Loucy (cell line): ENCODE measurements around the gene CCNI.

Experiments
- H2AFZ ChIP-seq: fragments of 200-600 bp; sonication (generic); 2 replicates; pipeline ENCODE4 v1.6.0; 2016; ENCODE audit warnings: antibody characterized with exemption, mild to moderate bottlenecking, low read length, moderate library complexity
- H3F3A ChIP-seq: fragments of 200-600 bp; 2 replicates; pipeline ENCODE4 v1.6.0; 2016; ENCODE audit warnings: antibody characterized with exemption, low read depth, mild to moderate bottlenecking
- H3K27me3 ChIP-seq: fragments of 200-600 bp; sonication (generic); 2 replicates; pipeline ENCODE4 v1.6.1; 2014; ENCODE audit warnings: low read length, mild to moderate bottlenecking; ENCODE audit not compliant: insufficient read depth, poor library complexity, severe bottlenecking
- H3K36me3 ChIP-seq: fragments of 200-600 bp; sonication (generic); 2 replicates; pipeline ENCODE4 v1.6.1; 2016; ENCODE audit warnings: low read length; ENCODE audit not compliant: insufficient read depth
- H3K4me1 ChIP-seq: fragments of 200-600 bp; sonication (generic); 2 replicates; pipeline ENCODE4 v1.5.1; 2014; ENCODE audit warnings: low read length, mild to moderate bottlenecking; ENCODE audit not compliant: insufficient read depth, poor library complexity, severe bottlenecking
- H3K4me2 ChIP-seq: fragments of 200-600 bp; sonication (generic); 2 replicates; pipeline ENCODE4 v1.6.0; 2014; ENCODE audit warnings: antibody characterized with exemption, low read length, low read depth, mild to moderate bottlenecking; ENCODE audit not compliant: poor library complexity, severe bottlenecking
- H3K4me3 ChIP-seq: fragments of 200-600 bp; sonication (generic); 2 replicates; pipeline ENCODE4 v1.5.1; 2014; ENCODE audit warnings: low read length, mild to moderate bottlenecking, mixed read lengths; ENCODE audit not compliant: poor library complexity, severe bottlenecking
- H3K79me2 ChIP-seq: fragments of 200-600 bp; sonication (generic); 2 replicates; pipeline ENCODE4 v1.6.1; 2014; ENCODE audit warnings: low read length; ENCODE audit not compliant: insufficient read depth
- H3K9ac ChIP-seq: fragments of 200-600 bp; sonication (generic); 2 replicates; pipeline ENCODE4 v1.6.0; 2014; ENCODE audit warnings: mild to moderate bottlenecking, low read depth, low read length, moderate library complexity; ENCODE audit not compliant: poor library complexity, severe bottlenecking
- H3K9me2 ChIP-seq: fragments of 200-600 bp; sonication (generic); replicated peaks from 2 replicates; pipeline ENCODE4 v1.6.1; 2016; ENCODE audit warnings: low read depth, low read length, mixed read lengths
- H3K9me3 ChIP-seq: fragments of 200-600 bp; sonication (generic); 2 replicates; pipeline ENCODE4 v1.6.1; 2014; ENCODE audit warnings: mild to moderate bottlenecking, antibody characterized with exemption, low read length, low read depth; ENCODE audit not compliant: insufficient read depth
- H4K20me1 ChIP-seq: fragments of 200-600 bp; sonication (generic); 2 replicates; pipeline ENCODE4 v1.6.0; 2014; ENCODE audit warnings: antibody characterized with exemption, low read length, mild to moderate bottlenecking; ENCODE audit not compliant: insufficient read depth, poor library complexity, severe bottlenecking
- EZH2phosphoT487 ChIP-seq: fragments of 200-600 bp; IDR thresholded peaks from 2 replicates; pipeline ENCODE4 v1.6.1; 2018; ENCODE audit warnings: antibody characterized with exemption, mild to moderate bottlenecking, moderate library complexity, borderline replicate concordance
- TF ChIP-seq, protein P1 (sequence below): fragments of 200-600 bp; sonication (generic); conservative IDR thresholded peaks from 2 replicates; pipeline ENCODE4 v1.5.1; 2014; ENCODE audit warnings: mild to moderate bottlenecking, antibody characterized with exemption, low read length

Gene CCNI

DNA sequence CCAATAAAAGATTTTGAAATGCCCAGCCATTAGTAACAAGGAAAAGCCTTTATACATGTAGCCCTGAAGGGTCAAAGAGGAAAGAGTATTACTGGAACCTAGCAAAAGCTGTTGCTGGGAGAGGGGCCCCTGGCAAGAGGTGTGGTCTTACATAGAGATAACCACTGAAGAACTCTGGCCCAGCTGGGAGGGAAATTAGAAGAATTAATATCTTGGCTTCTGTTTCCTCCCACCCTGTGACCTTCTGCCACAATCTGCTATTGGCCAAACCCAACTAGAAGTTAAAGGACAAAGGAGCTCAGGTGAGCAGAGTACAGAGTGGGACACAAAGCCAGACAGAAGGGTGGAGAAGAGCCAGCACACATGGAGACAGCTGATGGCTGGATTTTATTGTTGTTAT lies 41.9 kb upstream of the CCNI start:
- H3K4me1 ChIP-seq, result no peaks in the 10 kb centered on the region
- H3K27me3 ChIP-seq, result no peaks in the 10 kb centered on the region
- H3K4me2 ChIP-seq, result no peak overlapping the region
- H3K4me3 ChIP-seq, result no peak overlapping the region
- H3K79me2 ChIP-seq, result no peaks in the 10 kb centered on the region
- H3K9me2 ChIP-seq, result no peaks in the 10 kb centered on the region
- H2AFZ ChIP-seq, result peak overlapping the region; percentile 4; the same call in 1 of the 2 replicates
- H3K9me3 ChIP-seq, result no peaks in the 10 kb centered on the region
- H3K36me3 ChIP-seq, result no peaks in the 10 kb centered on the region
- TF ChIP-seq EZH2phosphoT487, result no peak
- TF ChIP-seq, protein P1, sequence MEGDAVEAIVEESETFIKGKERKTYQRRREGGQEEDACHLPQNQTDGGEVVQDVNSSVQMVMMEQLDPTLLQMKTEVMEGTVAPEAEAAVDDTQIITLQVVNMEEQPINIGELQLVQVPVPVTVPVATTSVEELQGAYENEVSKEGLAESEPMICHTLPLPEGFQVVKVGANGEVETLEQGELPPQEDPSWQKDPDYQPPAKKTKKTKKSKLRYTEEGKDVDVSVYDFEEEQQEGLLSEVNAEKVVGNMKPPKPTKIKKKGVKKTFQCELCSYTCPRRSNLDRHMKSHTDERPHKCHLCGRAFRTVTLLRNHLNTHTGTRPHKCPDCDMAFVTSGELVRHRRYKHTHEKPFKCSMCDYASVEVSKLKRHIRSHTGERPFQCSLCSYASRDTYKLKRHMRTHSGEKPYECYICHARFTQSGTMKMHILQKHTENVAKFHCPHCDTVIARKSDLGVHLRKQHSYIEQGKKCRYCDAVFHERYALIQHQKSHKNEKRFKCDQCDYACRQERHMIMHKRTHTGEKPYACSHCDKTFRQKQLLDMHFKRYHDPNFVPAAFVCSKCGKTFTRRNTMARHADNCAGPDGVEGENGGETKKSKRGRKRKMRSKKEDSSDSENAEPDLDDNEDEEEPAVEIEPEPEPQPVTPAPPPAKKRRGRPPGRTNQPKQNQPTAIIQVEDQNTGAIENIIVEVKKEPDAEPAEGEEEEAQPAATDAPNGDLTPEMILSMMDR, result no peak
- no peak overlapping the region for H3K9ac ChIP-seq
- H3F3A ChIP-seq, result no peaks in the 10 kb centered on the region
- no peaks in the 10 kb centered on the region for H4K20me1 ChIP-seq

DNA sequence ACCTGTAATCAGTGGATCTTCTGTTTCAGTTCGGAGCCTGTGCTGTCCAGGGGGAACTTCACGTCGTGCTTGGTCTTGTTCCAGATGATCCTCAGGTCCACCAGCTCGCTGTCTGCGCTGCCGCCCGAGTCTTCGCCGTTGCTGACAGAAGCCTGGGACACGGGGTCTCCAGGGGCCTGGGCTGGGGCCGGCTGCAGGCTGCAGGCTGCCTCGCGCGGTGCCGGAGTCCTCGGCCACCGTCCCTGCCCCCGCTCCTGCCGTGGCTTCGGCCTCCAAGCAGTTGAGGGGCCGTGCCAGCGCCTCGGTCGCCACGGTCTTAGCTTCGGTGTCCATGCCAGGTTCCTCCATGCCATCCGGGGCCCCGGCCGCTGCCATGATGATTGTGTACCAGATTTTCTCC lies 37.3 kb upstream of the CCNI start:
- H4K20me1 ChIP-seq, result no peaks in the 10 kb centered on the region
- no peak overlapping the region for H3K4me2 ChIP-seq
- no peak overlapping the region for H2AFZ ChIP-seq
- H3F3A ChIP-seq, result no peaks in the 10 kb centered on the region
- no peaks in the 10 kb centered on the region for H3K4me1 ChIP-seq
- no peaks in the 10 kb centered on the region for H3K36me3 ChIP-seq
- H3K79me2 ChIP-seq, result no peaks in the 10 kb centered on the region
- no peaks in the 10 kb centered on the region for H3K27me3 ChIP-seq
- H3K9ac ChIP-seq, result no peak overlapping the region
- no peak overlapping the region for H3K4me3 ChIP-seq
- TF ChIP-seq EZH2phosphoT487, result no peak
- TF ChIP-seq, protein P1, result no peak
- H3K9me3 ChIP-seq, result no peaks in the 10 kb centered on the region
- no peaks in the 10 kb centered on the region for H3K9me2 ChIP-seq

DNA sequence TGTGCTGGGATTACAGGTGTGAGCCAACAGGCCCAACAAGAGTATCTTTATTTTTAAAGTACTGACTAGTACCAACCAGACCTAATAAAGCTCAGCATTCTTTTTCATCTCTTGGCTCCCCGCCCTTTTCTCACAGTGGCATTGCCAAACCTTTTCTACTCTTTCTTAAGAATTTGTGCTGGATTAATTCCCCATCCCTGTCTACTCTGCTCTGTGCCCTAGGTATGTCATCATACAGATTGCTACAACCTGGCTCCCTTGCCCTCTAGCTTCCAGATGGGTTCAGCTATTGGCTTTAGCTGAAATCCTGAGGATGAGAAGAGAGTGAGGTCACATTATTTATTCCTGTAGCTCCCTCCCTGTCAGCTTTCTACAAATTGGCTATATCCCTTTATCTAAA lies 34.9 kb upstream of the CCNI start:
- no peaks in the 10 kb centered on the region for H4K20me1 ChIP-seq
- no peaks in the 10 kb centered on the region for H3K4me1 ChIP-seq
- H3K4me3 ChIP-seq, result no peak overlapping the region
- H3K79me2 ChIP-seq, result no peaks in the 10 kb centered on the region
- no peak overlapping the region for H3K9ac ChIP-seq
- TF ChIP-seq, protein P1, result no peak
- TF ChIP-seq EZH2phosphoT487, result no peak
- H3F3A ChIP-seq, result no peaks in the 10 kb centered on the region
- H3K4me2 ChIP-seq, result no peak overlapping the region
- no peaks in the 10 kb centered on the region for H3K9me2 ChIP-seq
- H2AFZ ChIP-seq, result no peak overlapping the region
- H3K9me3 ChIP-seq, result no peaks in the 10 kb centered on the region
- no peaks in the 10 kb centered on the region for H3K27me3 ChIP-seq
- H3K36me3 ChIP-seq, result no peaks in the 10 kb centered on the region
